IMR-90 (cell line): ENCODE measurements around the gene NCKIPSD. TPM values are rescaled to one million over a fixed set of nuclear protein-coding genes. Genes with fewer than 3 reads are reported as not detected.

Experiments used
- ATAC-seq: fragments of 200-7000 bp; cut with Tn5 transposase; 2 replicates; pipeline ENCODE4 v1.9.1; 2020; ENCODE audit warnings: low read depth, mild to moderate bottlenecking, moderate library complexity
- BruUV-seq: library from RNA; stranded (reverse); fragments of 400-500 nt; replicated peaks from 2 replicates; lab custom pipeline; 2021; lab: Mats Ljungman, UMichigan
- CTCF ChIA-PET: fragments of 300-600 bp; formaldehyde crosslinking; extraction: SDS; loops from one replicate; lab custom pipeline; 2021; ENCODE audit warnings: antibody characterized with exemption; lab: Yijun Ruan, JAX
- POLR2A ChIA-PET: fragments of 300-600 bp; sonication (Branson Sonifier 250); formaldehyde crosslinking; loops from one replicate; lab custom pipeline; 2022; ENCODE audit warnings: antibody characterized with exemption; ENCODE audit not compliant: unreplicated experiment; lab: Charles Lee
- DNase-seq: peaks from one replicate; pipeline ENCODE4 v3.0.0; 2013
- H2AFZ ChIP-seq: replicated peaks from 2 replicates; pipeline ENCODE3; 2013; ENCODE audit warnings: low read length, mild to moderate bottlenecking; ENCODE audit not compliant: poor library complexity
- H2AK5ac ChIP-seq: 2 replicates; pipeline ENCODE4 v1.6.1; 2013; ENCODE audit warnings: low read depth, low read length, inconsistent platforms
- H2AK9ac ChIP-seq: replicated peaks from 2 replicates; pipeline ENCODE3; 2013; ENCODE audit warnings: mild to moderate bottlenecking, low read depth, low read length, moderate library complexity; ENCODE audit not compliant: poor library complexity
- H2BK120ac ChIP-seq: 2 replicates; pipeline ENCODE4 v1.6.1; 2013; ENCODE audit warnings: low read depth, low read length, inconsistent platforms
- H2BK15ac ChIP-seq: 3 replicates; pipeline ENCODE4 v1.6.1; 2013; ENCODE audit warnings: low read depth, low read length, inconsistent platforms
- H2BK20ac ChIP-seq: 2 replicates; pipeline ENCODE4 v1.6.1; 2013; ENCODE audit warnings: low read depth, mild to moderate bottlenecking, inconsistent platforms, low read length, moderate library complexity
- H2BK5ac ChIP-seq: 2 replicates; pipeline ENCODE4 v1.6.1; 2013; ENCODE audit warnings: mild to moderate bottlenecking, low read depth, low read length, inconsistent platforms; ENCODE audit not compliant: poor library complexity, severe bottlenecking
- H3K14ac ChIP-seq: replicated peaks from 2 replicates; pipeline ENCODE4 v1.6.1; 2013; ENCODE audit warnings: low read depth, low read length, inconsistent platforms
- H3K18ac ChIP-seq: 2 replicates; pipeline ENCODE4 v1.6.1; 2013; ENCODE audit warnings: low read depth, low read length, control low read depth
- H3K23ac ChIP-seq: 2 replicates; pipeline ENCODE4 v1.6.1; 2013; ENCODE audit warnings: low read depth, low read length, inconsistent platforms
- H3K27ac ChIP-seq: 2 replicates; pipeline ENCODE4 v1.5.1; 2013; ENCODE audit warnings: mild to moderate bottlenecking, control low read depth, low read length; ENCODE audit not compliant: insufficient read depth
- H3K27me3 ChIP-seq: 2 replicates; pipeline ENCODE4 v1.6.1; 2013; ENCODE audit warnings: low read length; ENCODE audit not compliant: control insufficient read depth, insufficient read depth
- H3K36me3 ChIP-seq: 2 replicates; pipeline ENCODE4 v1.6.1; 2013; ENCODE audit warnings: low read length, mixed read lengths; ENCODE audit not compliant: control insufficient read depth, insufficient read depth
- H3K4ac ChIP-seq: 2 replicates; pipeline ENCODE4 v1.6.1; 2013; ENCODE audit warnings: low read depth, low read length, inconsistent platforms
- H3K4me1 ChIP-seq: 2 replicates; pipeline ENCODE4 v1.6.1; 2013; ENCODE audit warnings: low read length, mixed read lengths; ENCODE audit not compliant: control insufficient read depth, insufficient read depth
- H3K4me2 ChIP-seq: 2 replicates; pipeline ENCODE4 v1.6.1; 2013; ENCODE audit warnings: low read depth, mild to moderate bottlenecking, control low read depth, low read length, moderate library complexity
- H3K4me3 ChIP-seq: 2 replicates; pipeline ENCODE4 v1.5.1; 2013; ENCODE audit warnings: low read depth, mild to moderate bottlenecking, control low read depth, low read length, moderate library complexity; ENCODE audit not compliant: insufficient read depth
- H3K56ac ChIP-seq: 2 replicates; pipeline ENCODE4 v1.6.1; 2013; ENCODE audit warnings: low read length, inconsistent platforms; ENCODE audit not compliant: insufficient read depth; ENCODE audit errors: extremely low read depth
- H3K79me1 ChIP-seq, 2 experiments: 2 replicates each; pipeline ENCODE4 v1.6.1; 2013; ENCODE audit warnings: low read length in 2 of 2, inconsistent platforms in 1 of 2, low read depth in 1 of 2
- H3K9ac ChIP-seq: 2 replicates; pipeline ENCODE4 v1.6.1; 2013; ENCODE audit warnings: low read depth, low read length, control low read depth
- H3K9me1 ChIP-seq: 2 replicates; pipeline ENCODE4 v1.6.1; 2013; ENCODE audit warnings: low read length, inconsistent platforms; ENCODE audit not compliant: insufficient read depth
- H3K9me3 ChIP-seq: 2 replicates; pipeline ENCODE4 v1.6.1; 2013; ENCODE audit warnings: low read length; ENCODE audit not compliant: control insufficient read depth, insufficient read depth
- H4K20me1 ChIP-seq: 2 replicates; pipeline ENCODE4 v1.6.1; 2013; ENCODE audit warnings: low read length, inconsistent platforms; ENCODE audit not compliant: insufficient read depth
- H4K5ac ChIP-seq: 2 replicates; pipeline ENCODE4 v1.6.1; 2013; ENCODE audit warnings: mild to moderate bottlenecking, low read depth, low read length, control low read depth
- H4K8ac ChIP-seq, 2 experiments: 2 replicates each; pipeline ENCODE4 v1.6.1; 2013; ENCODE audit warnings: low read depth in 2 of 2, low read length in 2 of 2, control low read depth in 1 of 2, inconsistent platforms in 1 of 2
- H4K91ac ChIP-seq: 2 replicates; pipeline ENCODE4 v1.6.1; 2013; ENCODE audit warnings: low read depth, low read length, inconsistent platforms; ENCODE audit not compliant: insufficient read depth
- BHLHE40 ChIP-seq: fragments of 150-350 bp; IDR thresholded peaks from 2 replicates; pipeline ENCODE4 v1.6.1; 2016; ENCODE audit warnings: mild to moderate bottlenecking, low read depth, low read length
- CEBPB ChIP-seq: IDR thresholded peaks from 2 replicates; pipeline ENCODE4 v1.6.1; 2012; ENCODE audit warnings: low read depth, low read length, improper control_type of control experiment
- FOS ChIP-seq: fragments of 150-350 bp; IDR thresholded peaks from 2 replicates; pipeline ENCODE4 v1.6.1; 2016; ENCODE audit warnings: low read depth, low read length
- MAZ ChIP-seq: IDR thresholded peaks from 2 replicates; pipeline ENCODE4 v1.6.1; 2012; ENCODE audit warnings: low read depth, mild to moderate bottlenecking, low read length, improper control_type of control experiment, moderate library complexity, borderline replicate concordance
- MXI1 ChIP-seq: IDR thresholded peaks from 2 replicates; pipeline ENCODE4 v1.6.1; 2012; ENCODE audit warnings: low read depth, mild to moderate bottlenecking, low read length, moderate library complexity, borderline replicate concordance
- NFE2L2 ChIP-seq: fragments of 150-350 bp; IDR thresholded peaks from 2 replicates; pipeline ENCODE4 v1.6.1; 2016; ENCODE audit warnings: low read depth, mild to moderate bottlenecking, low read length
- POLR2A ChIP-seq: IDR thresholded peaks from 2 replicates; pipeline ENCODE4 v1.6.1; 2012; ENCODE audit warnings: mild to moderate bottlenecking, low read depth, low read length
- RAD21 ChIP-seq: IDR thresholded peaks from 2 replicates; pipeline ENCODE4 v1.6.1; 2012; ENCODE audit warnings: low read length, improper control_type of control experiment
- RCOR1 ChIP-seq: IDR thresholded peaks from 2 replicates; pipeline ENCODE4 v1.6.1; 2012; ENCODE audit warnings: mild to moderate bottlenecking, low read length, improper control_type of control experiment; ENCODE audit not compliant: insufficient replicate concordance
- RFX5 ChIP-seq: IDR thresholded peaks from 2 replicates; pipeline ENCODE4 v1.8.0; 2012; ENCODE audit warnings: low read depth, mild to moderate bottlenecking, low read length, moderate library complexity
- WGBS, 2 experiments: methylation state at CpG; one replicate each; pipeline versions ENCODE4 v1.1.5 to v1.1.7; 2013; ENCODE audit warnings: missing lambda C conversion rate in 2 of 2; ENCODE audit not compliant: insufficient read length in 1 of 2; ENCODE audit errors: extremely low coverage in 2 of 2; 5-methylcytosine and 5-hydroxymethylcytosine counted together
- dilution Hi-C: fragments of 300-500 bp; cut with HindIII; formaldehyde crosslinking; loops from one replicate; pipeline ENCODE4 v1.14.3; 2018; ENCODE audit warnings: low sequenced_read_pairs; ENCODE audit not compliant: unreplicated experiment
- in situ Hi-C: fragments of 300-500 bp; cut with MboI; formaldehyde crosslinking; loops from 3 replicates; pipeline ENCODE4 v1.14.3; 2019; ENCODE audit warnings: low sequenced_read_pairs, inconsistent platforms, mixed read lengths
- intact Hi-C: fragments of 100-400 bp; cut with micrococcal nuclease; formaldehyde crosslinking; loops from 2 replicates; pipeline ENCODE4 v1.10.0; 2022
- polyA plus RNA-seq, 3 experiments: library from polyadenylated mRNA; depleted of rRNA; stranded (reverse); fragments of >200 nt; gene quantifications; 2 replicates each; pipeline ENCODE4 v1.2.3, GENCODE V29; 2012; ENCODE audit warnings: low replicate concordance in 1 of 3
- total RNA-seq: library from RNA; depleted of rRNA; stranded (reverse); fragments of >200 nt; gene quantifications from 2 replicates; pipeline ENCODE4 v1.2.3, GENCODE V29; 2012
- TF ChIP-seq, protein P1 (sequence below): conservative IDR thresholded peaks from 2 replicates; pipeline ENCODE4 v1.5.1; 2012; ENCODE audit warnings: mild to moderate bottlenecking, low read depth, low read length, improper control_type of control experiment
- TF ChIP-seq, protein P2 (sequence below): fragments of 150-350 bp; IDR thresholded peaks from 2 replicates; pipeline ENCODE4 v1.6.1; 2016; ENCODE audit warnings: low read depth, mild to moderate bottlenecking, low read length, moderate library complexity, borderline replicate concordance
- TF ChIP-seq, protein P3 (sequence below): fragments of 150-350 bp; IDR thresholded peaks from 2 replicates; pipeline ENCODE4 v1.6.1; 2017; ENCODE audit warnings: mild to moderate bottlenecking, antibody characterized with exemption, low read length, low read depth

The NCKIPSD gene
- total and polyA plus RNA-seq, 2 of the 4 experiments (the other 2 are of a cell fraction) = 21.0 to 38.3 TPM

DNA sequence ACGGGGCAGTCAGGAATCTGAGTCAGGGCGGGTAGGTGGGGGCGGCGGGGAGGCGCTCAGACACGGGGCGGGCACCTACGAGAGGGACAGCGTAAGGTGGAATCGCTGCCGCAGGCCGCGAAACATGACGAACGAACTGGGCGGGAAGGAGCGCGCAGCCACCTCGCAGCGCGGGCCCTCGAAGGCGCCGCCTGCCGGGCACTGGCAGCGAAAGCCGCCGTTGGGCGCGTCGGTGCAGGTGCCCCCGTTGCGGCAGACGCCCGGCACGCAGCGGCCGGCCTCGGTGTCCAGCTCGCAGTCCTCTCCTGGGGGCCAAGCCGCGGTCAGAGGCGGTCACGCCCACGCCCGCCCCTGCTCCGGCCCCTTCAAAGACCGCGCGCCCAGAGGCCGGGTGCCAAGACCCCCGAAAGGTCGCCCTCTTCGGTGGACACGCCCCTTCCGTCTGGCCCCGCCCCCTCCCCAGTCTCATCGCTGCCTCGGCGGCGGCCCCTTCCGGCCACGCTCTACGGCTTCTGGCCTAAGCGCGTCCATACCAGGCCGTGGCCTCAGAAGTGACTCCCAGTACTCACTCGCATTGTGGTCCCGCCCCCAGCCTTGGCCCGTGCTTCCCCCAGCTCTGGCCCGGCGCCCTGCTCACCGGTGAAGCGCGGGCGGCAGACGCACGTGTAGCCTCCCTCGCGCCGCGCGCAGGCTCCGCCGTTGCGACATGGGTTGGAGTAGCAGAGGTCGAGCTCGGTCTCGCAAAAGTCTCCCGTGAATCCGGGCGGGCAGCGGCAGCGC lies 29.5 kb downstream of the NCKIPSD start:
- in situ Hi-C loops (no loop called here), dilution Hi-C loops (no loop called here), intact Hi-C loops (loop anchor here (2.0 kb wide), 1 partner anchor 43 kb away; no protein-coding TSS in a partner anchor)
- Histone ChIP-seq H2BK5ac (no peak overlapping the region), H3K14ac (no peak overlapping the region), H4K5ac (no peak overlapping the region), H4K91ac (peak overlapping the region; percentile 56; the same call in 1 of the 2 replicates), H3K4me3 (peak overlapping the region; percentile 51), H4K20me1 (no peaks in the 10 kb centered on the region), H2AK5ac (peak overlapping the region; percentile 70; the same call in 1 of the 2 replicates), H3K18ac (no peak overlapping the region), H3K9me1 (no peaks in the 10 kb centered on the region), H3K36me3 (no peaks in the 10 kb centered on the region), H2BK120ac (peak overlapping the region; percentile 16; the same call in 1 of the 2 replicates), H4K8ac (peak overlapping the region; percentile 64 to 70; a peak in 2 of 4 replicates), H3K4me2 (peak overlapping the region; percentile 50; the same call in 1 of the 2 replicates), H2BK15ac (0 out of 3 replicates have a peak overlapping the region, but pooled peaks have one; percentile 49), H3K9ac (peak overlapping the region; percentile 39), H3K4me1 (peaks cover 3% of the 10 kb centered on the region; the same call in 1 of the 2 replicates), H3K27ac (peak overlapping the region; percentile 17; the same call in 1 of the 2 replicates), H3K9me3 (no peaks in the 10 kb centered on the region), H3K4ac (peak overlapping the region; percentile 31; the same call in 1 of the 2 replicates), H2BK20ac (no peak overlapping the region), H2AK9ac (peak overlapping the region; percentile 15), H3K79me1 (no peaks in the 10 kb centered on the region), H3K23ac (no peak overlapping the region), H3K56ac (no peak overlapping the region), H2AFZ (peak overlapping the region; percentile 97), H3K27me3 (no peaks in the 10 kb centered on the region; the same call in 1 of the 2 replicates)
- WGBS, 2 experiments = 13% methylated on average over 57 of the region's 94 CpGs; no CpG with 5 or more reads in 1 of the 2 experiments
- BruUV-seq = no TSS peak
- POLR2A ChIA-PET = no interaction called here
- CTCF ChIA-PET = interaction anchor here (1.0 kb wide), 1 partner anchor 22 kb away, joined by 3 read pairs; no protein-coding TSS in a partner anchor
- DNase-seq (peak; percentile 62), ATAC-seq (peak; percentile 93)
- TF ChIP-seq, protein P1, sequence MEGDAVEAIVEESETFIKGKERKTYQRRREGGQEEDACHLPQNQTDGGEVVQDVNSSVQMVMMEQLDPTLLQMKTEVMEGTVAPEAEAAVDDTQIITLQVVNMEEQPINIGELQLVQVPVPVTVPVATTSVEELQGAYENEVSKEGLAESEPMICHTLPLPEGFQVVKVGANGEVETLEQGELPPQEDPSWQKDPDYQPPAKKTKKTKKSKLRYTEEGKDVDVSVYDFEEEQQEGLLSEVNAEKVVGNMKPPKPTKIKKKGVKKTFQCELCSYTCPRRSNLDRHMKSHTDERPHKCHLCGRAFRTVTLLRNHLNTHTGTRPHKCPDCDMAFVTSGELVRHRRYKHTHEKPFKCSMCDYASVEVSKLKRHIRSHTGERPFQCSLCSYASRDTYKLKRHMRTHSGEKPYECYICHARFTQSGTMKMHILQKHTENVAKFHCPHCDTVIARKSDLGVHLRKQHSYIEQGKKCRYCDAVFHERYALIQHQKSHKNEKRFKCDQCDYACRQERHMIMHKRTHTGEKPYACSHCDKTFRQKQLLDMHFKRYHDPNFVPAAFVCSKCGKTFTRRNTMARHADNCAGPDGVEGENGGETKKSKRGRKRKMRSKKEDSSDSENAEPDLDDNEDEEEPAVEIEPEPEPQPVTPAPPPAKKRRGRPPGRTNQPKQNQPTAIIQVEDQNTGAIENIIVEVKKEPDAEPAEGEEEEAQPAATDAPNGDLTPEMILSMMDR = peak; percentile 72
- TF ChIP-seq RAD21 (peak; percentile 56), CEBPB (peak; percentile 68), POLR2A (no peak), RFX5 (no peak), MXI1 (no peak; the same call in 1 of the 2 replicates), NFE2L2 (no peak), RCOR1 (peak; percentile 57), BHLHE40 (peak; percentile 87), FOS (no peak), MAZ (peak; percentile 51; the same call in 1 of the 2 replicates)
- TF ChIP-seq, protein P2, sequence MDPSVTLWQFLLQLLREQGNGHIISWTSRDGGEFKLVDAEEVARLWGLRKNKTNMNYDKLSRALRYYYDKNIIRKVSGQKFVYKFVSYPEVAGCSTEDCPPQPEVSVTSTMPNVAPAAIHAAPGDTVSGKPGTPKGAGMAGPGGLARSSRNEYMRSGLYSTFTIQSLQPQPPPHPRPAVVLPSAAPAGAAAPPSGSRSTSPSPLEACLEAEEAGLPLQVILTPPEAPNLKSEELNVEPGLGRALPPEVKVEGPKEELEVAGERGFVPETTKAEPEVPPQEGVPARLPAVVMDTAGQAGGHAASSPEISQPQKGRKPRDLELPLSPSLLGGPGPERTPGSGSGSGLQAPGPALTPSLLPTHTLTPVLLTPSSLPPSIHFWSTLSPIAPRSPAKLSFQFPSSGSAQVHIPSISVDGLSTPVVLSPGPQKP = no peak
- TF ChIP-seq, protein P3, sequence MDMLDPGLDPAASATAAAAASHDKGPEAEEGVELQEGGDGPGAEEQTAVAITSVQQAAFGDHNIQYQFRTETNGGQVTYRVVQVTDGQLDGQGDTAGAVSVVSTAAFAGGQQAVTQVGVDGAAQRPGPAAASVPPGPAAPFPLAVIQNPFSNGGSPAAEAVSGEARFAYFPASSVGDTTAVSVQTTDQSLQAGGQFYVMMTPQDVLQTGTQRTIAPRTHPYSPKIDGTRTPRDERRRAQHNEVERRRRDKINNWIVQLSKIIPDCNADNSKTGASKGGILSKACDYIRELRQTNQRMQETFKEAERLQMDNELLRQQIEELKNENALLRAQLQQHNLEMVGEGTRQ = no peak
